ENCODE measurements around the gene MYADML2.
A peak's percentile ranks its signal among the peaks of the same experiment; 100 is the strongest.

MYADML2 gene

DNA sequence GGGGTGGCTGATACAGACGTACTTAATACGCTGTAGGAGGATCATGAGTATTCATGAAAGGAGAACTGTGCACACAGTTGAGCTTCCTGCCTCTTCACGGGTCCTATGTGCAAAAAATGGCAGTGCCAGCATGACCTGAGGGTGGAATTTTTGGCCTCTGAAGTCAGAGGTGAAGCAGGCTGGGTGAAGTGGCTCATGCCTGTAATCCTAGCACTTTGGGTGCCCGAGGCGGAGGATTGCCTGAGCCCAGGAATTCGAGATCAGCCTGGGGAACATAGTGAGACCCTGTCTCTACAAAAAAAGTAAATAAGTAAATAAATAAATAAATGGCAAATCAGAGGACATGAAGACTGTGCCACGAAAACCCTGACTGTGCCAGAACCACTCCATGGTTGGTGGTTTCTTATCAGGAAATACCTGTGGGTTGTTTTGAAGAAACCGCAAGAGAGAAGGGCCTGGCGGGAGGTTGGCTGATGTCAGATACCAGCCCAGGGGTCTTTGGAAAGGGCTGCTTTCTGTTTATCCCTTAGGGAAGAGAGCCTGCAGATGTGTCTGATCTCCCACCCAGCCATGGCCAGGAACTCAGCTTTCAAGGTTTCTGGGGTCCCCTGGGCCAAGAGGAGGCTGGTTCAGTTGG is 33.8 kb upstream of the MYADML2 start:
- TF ChIP-seq FOXP2 (optimal IDR thresholded peaks at IDR 0.05; ENCODE audit: borderline replicate concordance, extremely low read depth, extremely low read length, insufficient read depth) (no peak), SIN3A (IDR thresholded peaks at IDR 0.05; ENCODE audit: borderline replicate concordance, insufficient read depth, low read length) (no peak), POLR2AphosphoS5 (IDR thresholded peaks at IDR 0.05; ENCODE audit: low read depth, low read length) (no peak), TAF1 (IDR thresholded peaks at IDR 0.05; ENCODE audit: borderline replicate concordance, insufficient read depth, low read length) (no peak)
- TF ChIP-seq, protein P1, sequence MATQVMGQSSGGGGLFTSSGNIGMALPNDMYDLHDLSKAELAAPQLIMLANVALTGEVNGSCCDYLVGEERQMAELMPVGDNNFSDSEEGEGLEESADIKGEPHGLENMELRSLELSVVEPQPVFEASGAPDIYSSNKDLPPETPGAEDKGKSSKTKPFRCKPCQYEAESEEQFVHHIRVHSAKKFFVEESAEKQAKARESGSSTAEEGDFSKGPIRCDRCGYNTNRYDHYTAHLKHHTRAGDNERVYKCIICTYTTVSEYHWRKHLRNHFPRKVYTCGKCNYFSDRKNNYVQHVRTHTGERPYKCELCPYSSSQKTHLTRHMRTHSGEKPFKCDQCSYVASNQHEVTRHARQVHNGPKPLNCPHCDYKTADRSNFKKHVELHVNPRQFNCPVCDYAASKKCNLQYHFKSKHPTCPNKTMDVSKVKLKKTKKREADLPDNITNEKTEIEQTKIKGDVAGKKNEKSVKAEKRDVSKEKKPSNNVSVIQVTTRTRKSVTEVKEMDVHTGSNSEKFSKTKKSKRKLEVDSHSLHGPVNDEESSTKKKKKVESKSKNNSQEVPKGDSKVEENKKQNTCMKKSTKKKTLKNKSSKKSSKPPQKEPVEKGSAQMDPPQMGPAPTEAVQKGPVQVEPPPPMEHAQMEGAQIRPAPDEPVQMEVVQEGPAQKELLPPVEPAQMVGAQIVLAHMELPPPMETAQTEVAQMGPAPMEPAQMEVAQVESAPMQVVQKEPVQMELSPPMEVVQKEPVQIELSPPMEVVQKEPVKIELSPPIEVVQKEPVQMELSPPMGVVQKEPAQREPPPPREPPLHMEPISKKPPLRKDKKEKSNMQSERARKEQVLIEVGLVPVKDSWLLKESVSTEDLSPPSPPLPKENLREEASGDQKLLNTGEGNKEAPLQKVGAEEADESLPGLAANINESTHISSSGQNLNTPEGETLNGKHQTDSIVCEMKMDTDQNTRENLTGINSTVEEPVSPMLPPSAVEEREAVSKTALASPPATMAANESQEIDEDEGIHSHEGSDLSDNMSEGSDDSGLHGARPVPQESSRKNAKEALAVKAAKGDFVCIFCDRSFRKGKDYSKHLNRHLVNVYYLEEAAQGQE (IDR thresholded peaks at IDR 0.05; ENCODE audit: insufficient read depth in 1 of 2, low read depth in 2 of 2, low read length in 2 of 2), result no peak

DNA sequence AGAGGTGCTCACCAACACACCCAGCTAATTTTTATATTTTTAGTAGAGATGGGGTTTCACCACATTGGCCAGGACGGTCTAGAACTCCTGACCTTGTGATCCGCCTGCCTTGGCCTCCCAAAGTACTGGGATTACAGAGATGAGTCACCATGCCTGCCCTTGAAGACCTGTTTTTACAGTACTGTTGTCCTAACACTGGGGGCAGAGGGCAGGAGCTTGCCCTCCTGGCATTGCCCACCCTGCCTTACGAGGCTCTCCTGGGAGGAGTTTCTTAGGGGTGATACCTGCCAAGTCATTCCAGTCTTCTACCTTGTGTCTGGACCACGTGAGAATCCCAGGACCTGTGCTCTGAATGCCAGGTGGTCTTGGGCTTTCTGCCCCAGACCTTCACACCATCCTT is 33.1 kb upstream of the MYADML2 start:
- no peak for TF ChIP-seq TAF1 (IDR thresholded peaks at IDR 0.05; ENCODE audit: borderline replicate concordance, insufficient read depth, low read length)
- no peak for TF ChIP-seq FOXP2 (optimal IDR thresholded peaks at IDR 0.05; ENCODE audit: borderline replicate concordance, extremely low read depth, extremely low read length, insufficient read depth)
- no peak for TF ChIP-seq POLR2AphosphoS5 (IDR thresholded peaks at IDR 0.05; ENCODE audit: low read depth, low read length)
- TF ChIP-seq, protein P1 (IDR thresholded peaks at IDR 0.05; ENCODE audit: insufficient read depth in 1 of 2, low read depth in 2 of 2, low read length in 2 of 2), result no peak
- TF ChIP-seq SIN3A (IDR thresholded peaks at IDR 0.05; ENCODE audit: borderline replicate concordance, insufficient read depth, low read length), result no peak

DNA sequence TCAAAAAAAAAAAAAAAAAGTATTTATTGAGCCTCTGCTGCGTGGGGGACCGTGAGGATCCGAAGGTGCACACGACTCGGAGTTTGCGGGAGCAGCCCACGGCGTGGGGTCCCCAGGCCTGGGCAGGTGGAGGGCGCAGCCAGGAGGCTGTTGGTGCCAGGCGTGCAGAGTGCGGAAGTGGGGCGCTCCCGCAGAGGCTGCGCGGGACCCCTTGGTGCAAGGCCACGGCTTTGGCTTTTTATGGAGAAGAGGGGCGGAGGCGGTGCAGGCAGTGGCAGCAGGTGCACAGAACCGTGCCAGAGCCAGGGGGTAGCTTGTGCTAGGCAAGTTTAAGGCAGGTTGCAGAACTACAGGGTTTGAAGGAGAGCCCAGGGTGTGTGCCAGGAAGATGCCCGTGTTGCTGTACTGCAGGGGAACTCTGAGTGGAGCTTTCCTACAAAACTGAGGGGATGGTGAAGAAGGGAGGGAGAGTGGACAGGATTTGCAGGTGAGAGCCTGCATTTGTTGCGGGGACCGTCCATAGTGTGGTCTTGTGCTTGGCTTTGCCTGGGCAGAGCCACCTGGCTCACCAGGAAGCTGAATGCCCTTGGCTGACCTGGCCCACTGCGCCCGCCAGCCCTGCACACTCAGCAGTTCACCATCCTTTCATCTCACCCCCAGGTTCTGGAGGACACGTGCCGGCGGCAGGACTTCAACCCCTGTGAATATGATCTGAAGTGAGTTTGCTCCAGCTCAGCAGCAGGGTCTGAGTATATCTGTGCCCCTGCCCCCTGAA is 31.7 kb upstream of the MYADML2 start:
- TF ChIP-seq TAF1 (IDR thresholded peaks at IDR 0.05; ENCODE audit: borderline replicate concordance, insufficient read depth, low read length) (no peak), POLR2AphosphoS5 (IDR thresholded peaks at IDR 0.05; ENCODE audit: low read depth, low read length) (no peak), FOXP2 (optimal IDR thresholded peaks at IDR 0.05; ENCODE audit: borderline replicate concordance, extremely low read depth, extremely low read length, insufficient read depth) (no peak), SIN3A (IDR thresholded peaks at IDR 0.05; ENCODE audit: borderline replicate concordance, insufficient read depth, low read length) (no peak)
- TF ChIP-seq, protein P1 (IDR thresholded peaks at IDR 0.05; ENCODE audit: insufficient read depth in 1 of 2, low read depth in 2 of 2, low read length in 2 of 2), result no peak

DNA sequence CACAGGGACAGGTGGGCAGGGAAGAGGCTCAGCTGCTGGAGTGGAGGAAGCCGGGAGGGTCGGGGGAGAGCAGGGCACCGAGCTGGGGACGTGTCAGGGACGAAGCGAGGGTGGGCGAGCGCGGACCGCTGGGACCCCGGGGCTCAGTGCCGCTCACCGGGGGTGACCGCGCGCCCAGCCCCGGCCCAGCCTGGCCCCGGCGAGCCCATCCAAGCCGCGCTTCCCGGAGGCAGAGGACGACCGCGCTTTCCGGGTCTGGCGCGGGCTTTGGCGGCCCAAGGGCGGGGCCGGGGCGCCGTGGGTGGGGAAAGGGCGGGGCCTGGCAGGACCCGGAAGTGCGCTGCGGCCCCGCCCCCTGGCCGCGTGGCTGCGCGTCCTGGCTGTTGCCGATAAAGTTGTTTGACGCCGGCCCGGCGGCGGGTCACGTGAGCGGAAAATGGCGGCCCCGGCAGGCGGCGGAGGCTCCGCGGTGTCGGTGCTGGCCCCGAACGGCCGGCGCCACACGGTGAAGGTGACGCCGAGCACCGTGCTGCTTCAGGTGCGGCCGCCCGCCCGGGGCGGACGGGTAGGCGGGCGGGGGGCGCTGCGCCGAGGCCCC is 30.3 kb upstream of the MYADML2 start, which contains the start of gene ASPSCR1:
ASPSCR1 (plus strand) TSS at position 419 of the 598 bp plus-strand sequence; CDS start at position 437, 18 bp downstream.
- peak; percentile 94 for TF ChIP-seq POLR2AphosphoS5 (IDR thresholded peaks at IDR 0.05; ENCODE audit: low read depth, low read length)
- TF ChIP-seq TAF1 (IDR thresholded peaks at IDR 0.05; ENCODE audit: borderline replicate concordance, insufficient read depth, low read length), result peak; percentile 88; the same call in 1 of the 2 replicates
- TF ChIP-seq, protein P1 (IDR thresholded peaks at IDR 0.05; ENCODE audit: insufficient read depth in 1 of 2, low read depth in 2 of 2, low read length in 2 of 2), result peak in 1 of 2 experiments; percentile 52; a peak in 1 of 4 replicates
- TF ChIP-seq FOXP2 (optimal IDR thresholded peaks at IDR 0.05; ENCODE audit: borderline replicate concordance, extremely low read depth, extremely low read length, insufficient read depth), result peak; percentile 93
- peak; percentile 92 for TF ChIP-seq SIN3A (IDR thresholded peaks at IDR 0.05; ENCODE audit: borderline replicate concordance, insufficient read depth, low read length)

Data from PFSK-1 (cell line).